ENCODE results near the gene CPEB4. TPM values are rescaled to one million over a fixed set of nuclear protein-coding genes. Genes with fewer than 3 reads are reported as not detected.

CPEB4 gene
- total and polyA plus RNA-seq, 9 of the 15 experiments (the other 6 are each of a cell fraction or from before 2014, with no cell fraction given), result 7.4 to 21.3 (median 12.4) TPM

DNA sequence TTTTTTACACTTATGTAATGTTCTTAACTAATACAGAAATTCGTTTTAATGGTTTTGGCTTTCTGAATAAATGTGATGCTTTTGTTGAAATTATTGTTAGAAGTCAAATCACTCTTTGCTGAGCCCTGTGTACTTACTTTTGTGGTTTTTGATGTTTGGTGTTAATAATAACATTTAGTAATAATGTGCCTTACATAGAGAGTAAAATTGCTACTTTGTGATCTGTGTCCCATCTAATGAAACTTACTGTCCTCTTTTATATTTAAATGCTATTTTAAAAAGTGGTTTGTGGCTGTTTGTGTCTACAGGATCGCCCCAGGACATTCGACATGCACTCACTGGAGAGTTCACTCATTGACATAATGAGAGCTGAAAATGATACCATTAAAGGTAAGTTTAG lies 22.1 kb downstream of the CPEB4 start:
- BruUV-seq (replicated peaks), result no TSS peak
- no peak for ATAC-seq
- Histone ChIP-seq H3K79me2 (ENCODE audit: control insufficient read depth, insufficient read depth, low read length) (peaks cover 50% of the 10 kb centered on the region), H3K4me3 (no peak overlapping the region), H3K9me3 (replicated peaks; ENCODE audit: control insufficient read depth, insufficient read depth, low read depth, low read length) (no peaks in the 10 kb centered on the region), H3K4me2 (ENCODE audit: insufficient read depth, low read length) (no peak overlapping the region), H3K4me1 (replicated peaks in 1 of 2; ENCODE audit: control insufficient read depth in 2 of 2, insufficient read depth in 2 of 2, low read length in 2 of 2) (peaks cover 0 to 19% of the 10 kb centered on the region in 2 experiments; a peak in 2 of 5 replicates), H3K9ac (ENCODE audit: insufficient read depth in 1 of 2, low read depth in 2 of 2, low read length in 2 of 2) (no peak overlapping the region), H3K27me3 (ENCODE audit: control insufficient read depth in 2 of 2, insufficient read depth in 2 of 2, low read length in 2 of 2) (no peaks in the 10 kb centered on the region), H3K36me3 (ENCODE audit: control insufficient read depth, insufficient read depth, low read length) (peaks cover 30% of the 10 kb centered on the region), H3K27ac (ENCODE audit: extremely low read depth, low read depth, low read length) (no peak overlapping the region), H3K9me1 (ENCODE audit: control insufficient read depth, insufficient read depth, low read length) (no peaks in the 10 kb centered on the region), H4K20me1 (replicated peaks; ENCODE audit: control insufficient read depth, insufficient read depth, low read length) (no peaks in the 10 kb centered on the region), H2AFZ (ENCODE audit: low read depth, low read length) (no peak overlapping the region)
- ChIA-PET POLR2A (interaction anchor here (0.6 to 2.1 kb wide), 3 partner anchors 11 to 20 kb away, joined by 3 to 12 read pairs (median 3); no protein-coding TSS in a partner anchor), CTCF (ENCODE audit: low intra/inter-chr PET ratio) (interaction anchor here (0.7 kb wide), 1 partner anchor 13 kb away, joined by 3 read pairs; no protein-coding TSS in a partner anchor)
- TF ChIP-seq SPI1 (IDR thresholded peaks at IDR 0.05; ENCODE audit: borderline replicate concordance, low read depth, low read length) (no peak), NFRKB (IDR thresholded peaks at IDR 0.05; ENCODE audit: low read depth) (no peak), CBX5 (IDR thresholded peaks at IDR 0.05; ENCODE audit: borderline replicate concordance, low read depth) (no peak), RFX7 (CRISPR knock-in tag; IDR thresholded peaks at IDR 0.05) (no peak)
- TF ChIP-seq, protein P1, sequence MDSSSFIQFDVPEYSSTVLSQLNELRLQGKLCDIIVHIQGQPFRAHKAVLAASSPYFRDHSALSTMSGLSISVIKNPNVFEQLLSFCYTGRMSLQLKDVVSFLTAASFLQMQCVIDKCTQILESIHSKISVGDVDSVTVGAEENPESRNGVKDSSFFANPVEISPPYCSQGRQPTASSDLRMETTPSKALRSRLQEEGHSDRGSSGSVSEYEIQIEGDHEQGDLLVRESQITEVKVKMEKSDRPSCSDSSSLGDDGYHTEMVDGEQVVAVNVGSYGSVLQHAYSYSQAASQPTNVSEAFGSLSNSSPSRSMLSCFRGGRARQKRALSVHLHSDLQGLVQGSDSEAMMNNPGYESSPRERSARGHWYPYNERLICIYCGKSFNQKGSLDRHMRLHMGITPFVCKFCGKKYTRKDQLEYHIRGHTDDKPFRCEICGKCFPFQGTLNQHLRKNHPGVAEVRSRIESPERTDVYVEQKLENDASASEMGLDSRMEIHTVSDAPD (CRISPR knock-in tag; IDR thresholded peaks at IDR 0.05), result no peak
- intact Hi-C loops (cut with micrococcal nuclease) (no loop called here), in situ Hi-C loops (cut with MboI) (no loop called here)
- no peak for DNase-seq (ENCODE audit: extremely low read depth in 1 of 4, low spot score in 3 of 4)
- WGBS (ENCODE audit: insufficient coverage, low coverage, missing lambda C conversion rate), result 70% methylated on average over 3 of the region's 3 CpGs
- FAIRE-seq, result no peak

GRCh38 chr5:173911623-173912022 lies 23.5 kb downstream of the CPEB4 start:
- in situ Hi-C loops (cut with MboI) (no loop called here), intact Hi-C loops (cut with micrococcal nuclease) (no loop called here)
- POLR2A ChIA-PET, result interaction anchor here (0.6 to 1.3 kb wide), 3 partner anchors 10 to 278 kb away, joined by 3 to 4 read pairs (median 4); no protein-coding TSS in a partner anchor
- Histone ChIP-seq H3K9ac (ENCODE audit: insufficient read depth in 1 of 2, low read depth in 2 of 2, low read length in 2 of 2) (no peak overlapping the region), H4K20me1 (replicated peaks; ENCODE audit: control insufficient read depth, insufficient read depth, low read length) (no peaks in the 10 kb centered on the region), H3K9me3 (replicated peaks; ENCODE audit: control insufficient read depth, insufficient read depth, low read depth, low read length) (no peaks in the 10 kb centered on the region), H3K4me1 (replicated peaks in 1 of 2; ENCODE audit: control insufficient read depth in 2 of 2, insufficient read depth in 2 of 2, low read length in 2 of 2) (peaks cover 0 to 29% of the 10 kb centered on the region in 2 experiments; a peak in 2 of 5 replicates), H3K4me2 (ENCODE audit: insufficient read depth, low read length) (no peak overlapping the region), H2AFZ (ENCODE audit: low read depth, low read length) (no peak overlapping the region), H3K36me3 (ENCODE audit: control insufficient read depth, insufficient read depth, low read length) (peaks cover 24% of the 10 kb centered on the region), H3K27ac (ENCODE audit: extremely low read depth, low read depth, low read length) (no peak overlapping the region), H3K4me3 (no peak overlapping the region), H3K9me1 (ENCODE audit: control insufficient read depth, insufficient read depth, low read length) (no peaks in the 10 kb centered on the region), H3K27me3 (ENCODE audit: control insufficient read depth in 2 of 2, insufficient read depth in 2 of 2, low read length in 2 of 2) (no peaks in the 10 kb centered on the region), H3K79me2 (ENCODE audit: control insufficient read depth, insufficient read depth, low read length) (peaks cover 51% of the 10 kb centered on the region)
- DNase-seq (ENCODE audit: extremely low read depth in 1 of 4, low spot score in 3 of 4), result no peak
- CTCF ChIA-PET (ENCODE audit: low intra/inter-chr PET ratio), result no interaction called here
- no peak for FAIRE-seq
- BruUV-seq (replicated peaks), result no TSS peak
- no peak for ATAC-seq
- TF ChIP-seq NR2C2 (CRISPR knock-in tag; IDR thresholded peaks at IDR 0.05) (no peak), NR2C2 (tag; IDR thresholded peaks at IDR 0.05) (peak; percentile 48; the same call in 1 of the 2 replicates), NR2C1 (IDR thresholded peaks at IDR 0.05) (peak; percentile 53; the same call in 1 of the 2 replicates), NR2C1 (tag; IDR thresholded peaks at IDR 0.05) (peak; percentile 79), TCF7 (IDR thresholded peaks at IDR 0.05; ENCODE audit: borderline replicate concordance) (no peak), ZNF24 (IDR thresholded peaks at IDR 0.05) (peak; percentile 96), IRF9 (tag; IDR thresholded peaks at IDR 0.05) (no peak), NR2F6 (CRISPR knock-in tag; IDR thresholded peaks at IDR 0.05) (no peak)
